Measurements from ENCODE around the gene PRPF38A.

The PRPF38A gene

DNA sequence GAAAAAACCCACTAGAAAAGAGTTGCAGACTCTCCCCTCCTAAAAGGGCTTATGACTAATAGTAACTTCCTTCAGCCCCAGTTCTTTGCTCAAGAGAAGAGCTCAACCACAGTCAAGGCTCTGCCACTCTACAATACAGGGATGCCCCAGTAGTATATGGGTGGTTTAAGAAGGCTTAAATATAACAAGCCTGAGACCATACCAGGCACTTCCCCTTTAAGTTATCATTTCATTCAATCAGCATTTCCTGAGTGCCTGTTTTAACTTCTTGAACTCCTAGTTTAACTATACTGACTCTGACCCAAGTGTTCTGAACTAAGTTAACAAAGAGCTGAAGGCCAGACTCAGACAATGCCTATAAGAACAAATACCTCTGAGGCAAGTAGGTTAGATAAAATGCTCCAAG is 19.8 kb downstream of the PRPF38A start:
- no peak overlapping the region for H3K4me2 ChIP-seq
- no peak overlapping the region for H3K9ac ChIP-seq
- H2AFZ ChIP-seq (ENCODE audit: low read depth), result no peak overlapping the region
- TF ChIP-seq, protein P1, sequence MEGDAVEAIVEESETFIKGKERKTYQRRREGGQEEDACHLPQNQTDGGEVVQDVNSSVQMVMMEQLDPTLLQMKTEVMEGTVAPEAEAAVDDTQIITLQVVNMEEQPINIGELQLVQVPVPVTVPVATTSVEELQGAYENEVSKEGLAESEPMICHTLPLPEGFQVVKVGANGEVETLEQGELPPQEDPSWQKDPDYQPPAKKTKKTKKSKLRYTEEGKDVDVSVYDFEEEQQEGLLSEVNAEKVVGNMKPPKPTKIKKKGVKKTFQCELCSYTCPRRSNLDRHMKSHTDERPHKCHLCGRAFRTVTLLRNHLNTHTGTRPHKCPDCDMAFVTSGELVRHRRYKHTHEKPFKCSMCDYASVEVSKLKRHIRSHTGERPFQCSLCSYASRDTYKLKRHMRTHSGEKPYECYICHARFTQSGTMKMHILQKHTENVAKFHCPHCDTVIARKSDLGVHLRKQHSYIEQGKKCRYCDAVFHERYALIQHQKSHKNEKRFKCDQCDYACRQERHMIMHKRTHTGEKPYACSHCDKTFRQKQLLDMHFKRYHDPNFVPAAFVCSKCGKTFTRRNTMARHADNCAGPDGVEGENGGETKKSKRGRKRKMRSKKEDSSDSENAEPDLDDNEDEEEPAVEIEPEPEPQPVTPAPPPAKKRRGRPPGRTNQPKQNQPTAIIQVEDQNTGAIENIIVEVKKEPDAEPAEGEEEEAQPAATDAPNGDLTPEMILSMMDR (conservative IDR thresholded peaks at IDR 0.05; ENCODE audit: low read depth, low read length), result no peak
- H3K27me3 ChIP-seq (ENCODE audit: insufficient read depth, low read depth), result no peaks in the 10 kb centered on the region
- H3K36me3 ChIP-seq (ENCODE audit: insufficient read depth), result 0 out of 2 replicates have a peak, but pooled peaks cover 7% of the 10 kb centered on the region
- H3K27ac ChIP-seq, result no peak overlapping the region
- H3K79me2 ChIP-seq (ENCODE audit: insufficient read depth, low read depth), result no peaks in the 10 kb centered on the region
- H3K4me1 ChIP-seq (ENCODE audit: low read depth, poor library complexity, severe bottlenecking), result no peaks in the 10 kb centered on the region
- no peak overlapping the region for H3K4me3 ChIP-seq (IDR thresholded peaks at IDR 0.05; ENCODE audit: insufficient read depth, low read depth, low read length)
- no peaks in the 10 kb centered on the region for H4K20me1 ChIP-seq (ENCODE audit: insufficient read depth)

GRCh38 chr1:52424813-52425212 is 20.4 kb downstream of the PRPF38A start:
- no peaks in the 10 kb centered on the region for H4K20me1 ChIP-seq (ENCODE audit: insufficient read depth)
- H3K36me3 ChIP-seq (ENCODE audit: insufficient read depth), result 0 out of 2 replicates have a peak, but pooled peaks cover 7% of the 10 kb centered on the region
- H3K9ac ChIP-seq, result no peak overlapping the region
- H3K4me1 ChIP-seq (ENCODE audit: low read depth, poor library complexity, severe bottlenecking), result no peaks in the 10 kb centered on the region
- no peak overlapping the region for H3K27ac ChIP-seq
- no peaks in the 10 kb centered on the region for H3K27me3 ChIP-seq (ENCODE audit: insufficient read depth, low read depth)
- no peak overlapping the region for H3K4me3 ChIP-seq (IDR thresholded peaks at IDR 0.05; ENCODE audit: insufficient read depth, low read depth, low read length)
- no peak overlapping the region for H3K4me2 ChIP-seq
- TF ChIP-seq, protein P1 (conservative IDR thresholded peaks at IDR 0.05; ENCODE audit: low read depth, low read length), result no peak
- H2AFZ ChIP-seq (ENCODE audit: low read depth), result no peak overlapping the region
- no peaks in the 10 kb centered on the region for H3K79me2 ChIP-seq (ENCODE audit: insufficient read depth, low read depth)

GRCh38 chr1:52426371-52426770 is 22.0 kb downstream of the PRPF38A start:
- 0 out of 2 replicates have a peak, but pooled peaks cover 3% of the 10 kb centered on the region for H3K36me3 ChIP-seq (ENCODE audit: insufficient read depth)
- no peaks in the 10 kb centered on the region for H3K4me1 ChIP-seq (ENCODE audit: low read depth, poor library complexity, severe bottlenecking)
- no peak overlapping the region for H3K4me2 ChIP-seq
- no peak overlapping the region for H2AFZ ChIP-seq (ENCODE audit: low read depth)
- no peak overlapping the region for H3K9ac ChIP-seq
- no peak overlapping the region for H3K4me3 ChIP-seq (IDR thresholded peaks at IDR 0.05; ENCODE audit: insufficient read depth, low read depth, low read length)
- H3K27me3 ChIP-seq (ENCODE audit: insufficient read depth, low read depth), result no peaks in the 10 kb centered on the region
- H4K20me1 ChIP-seq (ENCODE audit: insufficient read depth), result no peaks in the 10 kb centered on the region
- TF ChIP-seq, protein P1 (conservative IDR thresholded peaks at IDR 0.05; ENCODE audit: low read depth, low read length), result no peak
- no peaks in the 10 kb centered on the region for H3K79me2 ChIP-seq (ENCODE audit: insufficient read depth, low read depth)
- no peak overlapping the region for H3K27ac ChIP-seq

- Histone ChIP-seq H3K36me3 (ENCODE audit: insufficient read depth) (0 out of 2 replicates have a peak, but pooled peaks cover 3% of the 10 kb centered on the region), H3K27ac (no peak overlapping the region), H3K4me3 (IDR thresholded peaks at IDR 0.05; ENCODE audit: insufficient read depth, low read depth, low read length) (no peak overlapping the region), H3K79me2 (ENCODE audit: insufficient read depth, low read depth) (no peaks in the 10 kb centered on the region), H3K4me1 (ENCODE audit: low read depth, poor library complexity, severe bottlenecking) (no peaks in the 10 kb centered on the region), H4K20me1 (ENCODE audit: insufficient read depth) (no peaks in the 10 kb centered on the region), H2AFZ (ENCODE audit: low read depth) (no peak overlapping the region), H3K27me3 (ENCODE audit: insufficient read depth, low read depth) (no peaks in the 10 kb centered on the region), H3K9ac (no peak overlapping the region), H3K4me2 (no peak overlapping the region)
- TF ChIP-seq, protein P1 (conservative IDR thresholded peaks at IDR 0.05; ENCODE audit: low read depth, low read length), result no peak
These were observed 22.8 kb downstream of the PRPF38A start for GRCh38 chr1:52427152-52427551.
